Lower lobe of right lung (tissue), 2 donors: ENCODE data around the gene TRMT1. TPM values are rescaled to one million over a fixed set of nuclear protein-coding genes. Genes with fewer than 3 reads are reported as not detected.

ENCODE experiments used
- ATAC-seq, 2 donors: fragments of 200-7000 bp; cut with Tn5 transposase; one replicate each; pipeline ENCODE4 v1.9.1; 2020 to 2022; ENCODE audit warnings: mild to moderate bottlenecking in 2 of 2, moderate library complexity in 2 of 2
- DNase-seq: peaks from one replicate; pipeline ENCODE4 v3.0.0-alpha.2; 2020
- H3K27ac ChIP-seq: fragments of 200-600 bp; one replicate; pipeline ENCODE4 v1.8.0; 2022
- H3K27me3 ChIP-seq: fragments of 200-600 bp; one replicate; pipeline ENCODE4 v1.8.0; 2022; ENCODE audit warnings: low read depth
- H3K36me3 ChIP-seq: fragments of 200-600 bp; one replicate; pipeline ENCODE4 v1.8.0; 2022; ENCODE audit warnings: mild to moderate bottlenecking
- H3K4me1 ChIP-seq: fragments of 200-600 bp; one replicate; pipeline ENCODE4 v1.8.0; 2022
- H3K4me3 ChIP-seq: fragments of 200-600 bp; one replicate; pipeline ENCODE4 v1.8.0; 2022; ENCODE audit warnings: mild to moderate bottlenecking
- H3K9me3 ChIP-seq: fragments of 200-600 bp; one replicate; pipeline ENCODE4 v1.8.0; 2022
- intact Hi-C: fragments of 100-400 bp; cut with DNase I; formaldehyde crosslinking; loops from one replicate; pipeline ENCODE4 v1.11.0; 2022
- total RNA-seq: library from RNA; stranded (reverse); fragmentation: NEBNext Ultra II Directional; extraction: Animal tissue kit (Norgen Biotek cat#: 25700); gene quantifications from one replicate; pipeline ENCODE4 v1.2.1, GENCODE V29; 2021
- TF ChIP-seq, protein P1 (sequence below): fragments of 200-600 bp; IDR thresholded peaks from one replicate; pipeline ENCODE4 v1.8.0; 2022; ENCODE audit warnings: antibody characterized with exemption, mild to moderate bottlenecking
- donor health status: DM: no; HTN: yes; CAD: no; lungs with severe emphysema.

TRMT1 gene
- total RNA-seq, 1 donor from 2014 or later, result 29.3 TPM

DNA sequence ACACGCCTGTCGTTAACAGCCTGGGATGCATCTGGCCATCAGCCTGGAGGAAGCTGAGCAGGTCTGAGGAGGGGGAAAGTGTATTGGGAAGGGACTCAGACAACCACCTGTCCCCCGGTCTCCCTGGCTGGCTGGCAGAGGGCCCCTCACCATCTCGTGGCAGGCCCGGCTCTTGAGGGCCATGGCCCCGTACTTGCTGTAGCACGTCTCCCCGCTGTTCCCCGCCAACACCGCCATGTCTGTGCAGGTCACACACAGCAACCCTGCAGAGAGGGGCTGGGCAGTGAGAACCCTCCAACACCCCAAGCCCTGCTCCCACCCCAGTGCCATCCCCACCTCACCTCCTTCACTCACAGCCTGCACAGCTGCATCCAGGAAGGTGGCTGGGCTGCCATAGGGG is 4.0 kb downstream of the TRMT1 start:
- Histone ChIP-seq H3K27ac (no peak overlapping the region), H3K9me3 (no peaks in the 10 kb centered on the region), H3K4me3 (no peak overlapping the region), H3K27me3 (no peaks in the 10 kb centered on the region), H3K36me3 (peaks cover 36% of the 10 kb centered on the region), H3K4me1 (peaks cover 17% of the 10 kb centered on the region)
- TF ChIP-seq, protein P1, sequence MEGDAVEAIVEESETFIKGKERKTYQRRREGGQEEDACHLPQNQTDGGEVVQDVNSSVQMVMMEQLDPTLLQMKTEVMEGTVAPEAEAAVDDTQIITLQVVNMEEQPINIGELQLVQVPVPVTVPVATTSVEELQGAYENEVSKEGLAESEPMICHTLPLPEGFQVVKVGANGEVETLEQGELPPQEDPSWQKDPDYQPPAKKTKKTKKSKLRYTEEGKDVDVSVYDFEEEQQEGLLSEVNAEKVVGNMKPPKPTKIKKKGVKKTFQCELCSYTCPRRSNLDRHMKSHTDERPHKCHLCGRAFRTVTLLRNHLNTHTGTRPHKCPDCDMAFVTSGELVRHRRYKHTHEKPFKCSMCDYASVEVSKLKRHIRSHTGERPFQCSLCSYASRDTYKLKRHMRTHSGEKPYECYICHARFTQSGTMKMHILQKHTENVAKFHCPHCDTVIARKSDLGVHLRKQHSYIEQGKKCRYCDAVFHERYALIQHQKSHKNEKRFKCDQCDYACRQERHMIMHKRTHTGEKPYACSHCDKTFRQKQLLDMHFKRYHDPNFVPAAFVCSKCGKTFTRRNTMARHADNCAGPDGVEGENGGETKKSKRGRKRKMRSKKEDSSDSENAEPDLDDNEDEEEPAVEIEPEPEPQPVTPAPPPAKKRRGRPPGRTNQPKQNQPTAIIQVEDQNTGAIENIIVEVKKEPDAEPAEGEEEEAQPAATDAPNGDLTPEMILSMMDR, result no peak
- intact Hi-C loops, result no loop called here
- ATAC-seq, result no peak
- peak; percentile 33 for DNase-seq

DNA sequence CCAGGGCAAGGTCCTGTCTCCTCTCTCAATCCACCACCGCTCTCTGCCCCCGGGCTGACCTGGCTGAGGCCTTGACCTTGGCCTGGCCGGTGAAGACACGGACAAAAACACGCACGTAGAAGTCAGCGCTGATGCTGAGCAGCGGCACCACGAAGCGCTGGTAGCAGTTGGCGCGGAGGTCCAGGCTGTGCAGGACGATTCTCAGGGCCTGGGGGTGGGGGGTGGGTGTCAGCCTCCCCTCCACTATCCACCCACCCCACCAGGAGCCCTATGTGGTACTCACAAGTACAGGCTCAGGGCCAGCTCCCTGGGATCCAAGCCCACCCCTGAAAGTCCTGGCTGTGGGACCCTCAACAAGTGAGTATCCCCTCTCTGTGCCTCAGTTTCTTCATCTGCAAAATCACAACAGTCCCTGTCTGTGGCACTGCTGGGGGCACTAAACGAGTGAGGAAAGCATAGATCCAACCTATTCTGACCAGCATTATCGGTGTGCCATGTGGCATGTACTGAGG is 6.4 kb downstream of the TRMT1 start:
- H3K4me1 ChIP-seq, result peaks cover 7% of the 10 kb centered on the region
- intact Hi-C loops, result no loop called here
- H3K27ac ChIP-seq, result no peak overlapping the region
- TF ChIP-seq, protein P1, result no peak
- no peak overlapping the region for H3K4me3 ChIP-seq
- no peak for ATAC-seq
- no peaks in the 10 kb centered on the region for H3K9me3 ChIP-seq
- H3K27me3 ChIP-seq, result no peaks in the 10 kb centered on the region
- DNase-seq, result no peak
- H3K36me3 ChIP-seq, result peaks cover 39% of the 10 kb centered on the region

DNA sequence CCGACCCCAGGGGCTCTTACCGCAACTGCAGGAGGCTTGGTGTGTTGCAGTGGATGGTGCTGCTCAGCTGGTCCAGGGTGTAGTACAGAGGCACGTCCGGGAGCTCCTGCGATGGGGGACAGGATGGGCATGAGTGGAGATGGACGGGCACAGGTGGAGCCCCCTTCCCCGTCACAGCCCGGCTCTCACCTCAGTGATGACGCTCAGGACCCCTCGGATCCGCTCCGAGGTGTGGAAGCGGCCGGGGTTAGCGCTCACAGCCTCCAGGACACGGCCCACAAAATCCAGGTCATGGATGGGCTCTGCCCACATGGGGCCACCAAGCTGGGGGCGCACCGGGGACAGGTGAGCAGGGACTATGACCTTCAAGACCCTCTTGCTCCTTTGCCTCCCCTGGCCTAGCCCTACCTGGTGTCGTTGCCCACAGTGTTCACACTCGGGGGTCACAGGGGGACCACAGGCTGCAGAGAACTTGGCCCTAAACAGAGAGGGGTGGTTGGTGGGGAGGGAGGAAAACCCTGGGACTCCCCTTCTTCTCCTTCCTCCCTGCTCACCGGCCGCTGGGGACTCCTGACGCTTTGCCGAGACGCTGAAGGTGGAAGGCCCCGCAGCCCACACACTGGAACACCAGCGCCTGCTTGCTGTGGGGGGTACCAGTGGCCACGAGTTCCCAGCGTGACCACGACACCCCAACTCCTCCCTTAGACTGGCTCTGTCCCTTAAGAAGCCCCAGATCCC is 7.0 kb downstream of the TRMT1 start:
- intact Hi-C loops, result no loop called here
- no peak for ATAC-seq
- H3K4me1 ChIP-seq, result peaks cover 10% of the 10 kb centered on the region
- H3K9me3 ChIP-seq, result no peaks in the 10 kb centered on the region
- H3K27me3 ChIP-seq, result no peaks in the 10 kb centered on the region
- H3K27ac ChIP-seq, result no peak overlapping the region
- no peak for DNase-seq
- peaks cover 37% of the 10 kb centered on the region for H3K36me3 ChIP-seq
- no peak overlapping the region for H3K4me3 ChIP-seq
- TF ChIP-seq, protein P1, result no peak

DNA sequence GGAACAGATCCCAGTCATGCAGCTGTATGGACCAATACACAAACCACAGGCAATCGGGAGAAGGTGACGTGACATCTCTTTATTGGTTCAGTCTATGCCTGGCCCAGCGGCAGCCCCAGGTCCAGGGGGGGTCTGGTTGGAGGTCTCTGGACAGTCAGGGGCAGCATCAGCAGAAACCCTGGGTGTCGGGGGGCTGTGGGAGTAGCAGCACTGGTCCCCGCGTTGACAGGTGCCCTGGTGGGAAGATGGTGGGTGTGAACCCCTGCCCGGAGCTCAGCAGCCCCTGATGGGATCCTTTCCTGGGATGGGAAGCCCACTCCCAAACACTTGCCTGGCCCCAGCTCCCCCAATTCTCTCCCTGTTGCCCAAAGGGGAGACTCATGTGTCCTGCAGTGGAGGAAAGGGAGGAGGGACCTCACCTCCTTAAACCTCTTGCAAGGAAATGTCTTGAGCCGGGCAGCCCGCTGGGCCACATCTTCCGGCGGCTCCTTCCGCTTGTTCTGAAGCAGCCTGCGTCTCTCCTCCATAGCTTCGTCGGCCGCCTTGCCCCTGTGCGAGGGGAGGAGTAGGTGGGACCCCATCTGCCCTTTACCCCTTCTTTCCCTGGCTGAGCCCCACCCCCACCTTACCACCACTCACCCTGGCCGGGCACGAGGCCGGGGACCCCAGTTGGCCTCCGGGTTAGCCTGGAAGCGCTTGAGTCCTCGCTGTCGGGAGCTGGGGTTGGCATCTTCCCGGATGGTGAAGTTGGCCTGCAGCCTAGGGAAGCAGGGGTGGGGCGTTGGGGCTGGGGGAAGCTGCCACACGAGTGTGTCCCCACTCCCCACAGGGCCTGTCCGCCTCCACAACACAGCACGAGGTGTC is 11.5 kb downstream of the TRMT1 start:
- Histone ChIP-seq H3K36me3 (peaks cover 24% of the 10 kb centered on the region), H3K4me1 (peaks cover 54% of the 10 kb centered on the region), H3K4me3 (peak overlapping the region; percentile 63), H3K27me3 (no peaks in the 10 kb centered on the region), H3K27ac (peak overlapping the region; percentile 96), H3K9me3 (no peaks in the 10 kb centered on the region)
- DNase-seq (peak; percentile 51), ATAC-seq (peak; percentile 1 to 2)
- TF ChIP-seq, protein P1, result peak; percentile 14
- intact Hi-C loops, result no loop called here

DNA sequence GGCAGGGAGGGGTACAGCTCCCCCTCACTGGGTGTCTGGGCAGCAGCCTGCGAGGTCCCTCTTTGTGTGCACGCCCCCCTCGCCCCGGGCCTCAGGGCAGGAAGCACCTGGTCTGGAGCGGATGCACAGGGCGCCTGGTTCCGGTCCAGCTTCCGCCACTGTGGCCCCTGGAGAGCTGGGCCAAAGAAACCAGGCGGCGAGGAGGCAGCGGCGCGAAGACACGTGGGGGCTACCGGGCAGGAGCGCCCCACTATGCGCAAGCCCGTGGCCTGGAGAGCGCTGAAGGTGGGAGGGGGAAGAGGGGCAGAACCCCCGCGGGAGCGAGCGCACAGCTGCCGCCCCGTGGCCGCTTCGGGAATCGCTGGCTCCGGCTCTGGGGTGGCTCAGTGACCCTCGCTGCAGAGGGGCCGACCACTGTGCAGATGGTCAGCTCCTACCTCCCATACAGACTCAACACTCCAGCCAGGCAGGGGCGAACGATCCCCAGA is 12.1 kb downstream of the TRMT1 start:
- intact Hi-C loops, result no loop called here
- Histone ChIP-seq H3K4me1 (peaks cover 60% of the 10 kb centered on the region), H3K27ac (peak overlapping the region; percentile 96), H3K27me3 (no peaks in the 10 kb centered on the region), H3K4me3 (peak overlapping the region; percentile 63), H3K36me3 (peaks cover 17% of the 10 kb centered on the region), H3K9me3 (no peaks in the 10 kb centered on the region)
- DNase-seq (peak; percentile 79), ATAC-seq (peak; percentile 35 to 47)
- TF ChIP-seq, protein P1, result peak; percentile 84
